ENCODE results near the gene GCNT2.
A peak's percentile ranks its signal among the peaks of the same experiment; 100 is the strongest.
"Not testable (repeated sequence)": the region's sequence is repeated elsewhere in the genome, so short reads cannot be mapped to it uniquely, and the experiment has no call there.

GCNT2 gene

DNA sequence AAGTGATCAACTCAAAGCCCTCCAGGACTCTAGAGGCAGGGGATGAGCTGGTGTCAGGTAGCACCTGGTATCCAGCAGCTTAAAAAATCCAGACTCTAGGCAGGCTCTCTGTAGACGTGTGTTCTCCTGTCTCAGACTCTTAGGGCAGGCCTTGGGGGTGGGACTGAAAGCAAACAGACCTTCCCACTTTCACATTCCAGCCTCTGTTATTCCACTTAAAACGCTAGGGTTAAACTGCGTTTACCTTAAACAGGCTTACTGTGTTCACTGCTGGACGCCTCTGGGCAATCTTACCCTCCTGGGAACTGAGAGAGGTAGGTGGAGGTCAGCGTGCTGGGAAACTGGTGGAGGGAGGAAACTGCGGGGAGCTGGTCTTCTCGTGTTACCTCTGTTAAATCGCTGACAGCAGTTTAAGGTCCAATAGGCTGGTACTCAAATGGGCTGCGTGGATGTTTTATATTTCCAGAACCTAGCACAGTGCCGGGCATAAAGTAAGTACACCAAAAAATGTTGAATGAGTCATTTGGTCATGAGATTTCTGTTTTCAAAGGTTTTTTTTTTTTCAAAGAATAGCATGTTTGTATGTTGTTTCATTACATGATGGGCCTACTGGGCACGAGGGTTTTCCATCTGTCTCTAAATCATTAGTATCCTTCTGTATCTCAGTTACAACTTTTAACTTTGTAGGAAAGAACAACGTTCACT, at the start of gene GCNT2:
GCNT2 (plus strand) TSS at position 248 of the 705 bp plus-strand sequence. CDS start 7,561 bp downstream, outside the sequence.
- peak within 1 kb of the TSS; percentile 50 for H3K4me3 Mint-ChIP-seq
- ATAC-seq = peak; percentile 62
- H3K27ac Mint-ChIP-seq = peak within 1 kb of the TSS; percentile 67
- H3K9me3 Mint-ChIP-seq = no peaks in the 10 kb centered on the region
- no peaks in the 10 kb centered on the region for H3K27me3 Mint-ChIP-seq
- H3K4me1 Mint-ChIP-seq = peaks cover 32% of the 10 kb centered on the region
- H3K36me3 Mint-ChIP-seq = no peaks in the 10 kb centered on the region

DNA sequence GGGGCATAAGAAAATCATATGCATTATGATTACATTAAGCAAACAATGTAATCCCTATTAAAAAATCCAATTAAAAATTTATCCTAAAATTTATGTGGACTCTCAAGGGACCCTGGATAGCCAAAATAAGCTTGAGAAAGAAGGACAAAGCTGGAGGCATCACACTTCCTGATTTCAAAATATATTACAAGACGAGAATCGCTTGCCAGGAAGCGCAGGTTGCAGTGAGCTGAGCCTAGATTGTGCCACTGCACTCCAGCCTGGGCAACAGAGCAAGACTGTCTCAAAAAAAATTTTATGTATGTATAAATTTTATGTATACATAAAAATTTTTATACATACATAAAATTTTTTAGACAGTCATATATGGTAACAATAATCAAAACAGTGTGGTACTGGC, 48.5 kb upstream of the GCNT2 start:
- Mint-ChIP-seq H3K4me3 (no peak overlapping the region), H3K27me3 (peaks cover 20% of the 10 kb centered on the region)
- no peak for ATAC-seq

DNA sequence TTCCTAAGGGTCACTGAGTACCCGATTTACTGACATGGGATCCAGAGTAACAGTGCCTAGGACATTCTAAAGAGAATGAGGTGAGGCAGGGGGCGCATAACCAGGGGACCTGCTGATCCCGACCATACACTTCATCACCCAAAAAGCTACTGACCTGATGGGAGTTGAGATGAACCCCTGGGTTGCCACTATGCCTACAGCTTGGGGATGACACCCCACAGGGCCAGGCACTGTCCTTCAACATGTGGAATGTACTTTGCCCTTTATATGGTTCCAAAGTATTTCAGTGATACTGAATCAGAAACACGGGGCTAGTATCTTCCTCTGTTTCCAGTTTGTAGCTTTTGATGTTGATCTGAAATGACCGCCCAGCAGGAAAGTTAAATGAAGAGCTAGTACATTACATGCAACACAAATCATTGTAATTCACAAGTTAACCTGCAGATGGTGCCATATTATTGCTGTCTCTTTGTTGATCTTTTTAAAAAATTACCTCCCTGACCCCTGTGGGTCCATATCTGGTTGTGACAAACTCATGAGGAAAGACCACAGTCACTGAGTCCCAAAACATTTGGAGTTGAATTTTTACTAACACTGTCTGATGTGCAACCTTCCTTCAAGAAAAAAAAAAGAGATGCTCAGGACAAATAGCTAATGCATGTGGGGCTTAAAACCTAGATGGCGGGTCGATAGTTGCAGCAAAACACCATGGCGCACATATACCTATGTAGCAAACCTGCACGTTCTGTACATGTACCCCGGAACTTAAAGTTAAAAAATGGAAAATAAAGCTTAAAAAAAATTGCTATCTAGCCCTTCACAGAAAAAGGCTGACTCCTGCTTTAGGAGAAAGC, 42.7 kb upstream of the GCNT2 start:
- H3K36me3 Mint-ChIP-seq = no peaks in the 10 kb centered on the region
- ATAC-seq = no peak
- H3K4me1 Mint-ChIP-seq = no peaks in the 10 kb centered on the region
- no peak overlapping the region for H3K4me3 Mint-ChIP-seq
- peaks cover 32% of the 10 kb centered on the region for H3K27me3 Mint-ChIP-seq
- H3K9me3 Mint-ChIP-seq = peaks cover 2% of the 10 kb centered on the region
- no peak overlapping the region for H3K27ac Mint-ChIP-seq

More for the DNA sequence above, 48.5 kb upstream of the GCNT2 start:
- Mint-ChIP-seq H3K27ac (no peak overlapping the region), H3K4me1 (no peaks in the 10 kb centered on the region), H3K36me3 (no peaks in the 10 kb centered on the region), H3K9me3 (no peaks in the 10 kb centered on the region)

- no peak for ATAC-seq
- H3K27ac Mint-ChIP-seq = no peak overlapping the region
- H3K4me1 Mint-ChIP-seq = no peaks in the 10 kb centered on the region
- H3K4me3 Mint-ChIP-seq = no peak overlapping the region
- H3K36me3 Mint-ChIP-seq = no peaks in the 10 kb centered on the region
- peaks cover 23% of the 10 kb centered on the region for H3K27me3 Mint-ChIP-seq
- H3K9me3 Mint-ChIP-seq = peaks cover 2% of the 10 kb centered on the region
Observed at GRCh38 chr6:10479939-10480700, 41.0 kb upstream of the GCNT2 start.

DNA sequence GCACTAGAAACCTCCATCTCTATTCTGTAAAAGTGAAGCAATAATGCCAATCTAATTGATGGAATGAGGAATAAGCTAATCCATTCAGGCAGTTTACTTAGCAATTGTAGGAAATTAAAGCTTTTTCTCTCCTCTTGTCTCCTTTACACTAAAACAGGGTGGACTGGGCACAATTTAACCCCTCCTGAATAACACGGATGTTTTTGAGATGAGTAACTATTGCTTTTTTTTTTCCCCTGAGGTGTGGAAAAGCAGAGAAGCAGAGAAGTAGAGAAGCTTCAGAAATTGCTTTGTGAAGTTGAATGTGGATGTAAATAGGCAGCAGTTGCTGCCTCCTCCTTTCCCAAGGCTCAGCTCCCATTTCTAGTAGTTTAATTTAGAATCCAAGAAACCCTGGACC, 40.0 kb upstream of the GCNT2 start:
- peaks cover 23% of the 10 kb centered on the region for H3K27me3 Mint-ChIP-seq
- no peak overlapping the region for H3K4me3 Mint-ChIP-seq
- H3K36me3 Mint-ChIP-seq = no peaks in the 10 kb centered on the region
- no peak for ATAC-seq
- H3K4me1 Mint-ChIP-seq = no peaks in the 10 kb centered on the region
- peaks cover 2% of the 10 kb centered on the region for H3K9me3 Mint-ChIP-seq
- no peak overlapping the region for H3K27ac Mint-ChIP-seq

DNA sequence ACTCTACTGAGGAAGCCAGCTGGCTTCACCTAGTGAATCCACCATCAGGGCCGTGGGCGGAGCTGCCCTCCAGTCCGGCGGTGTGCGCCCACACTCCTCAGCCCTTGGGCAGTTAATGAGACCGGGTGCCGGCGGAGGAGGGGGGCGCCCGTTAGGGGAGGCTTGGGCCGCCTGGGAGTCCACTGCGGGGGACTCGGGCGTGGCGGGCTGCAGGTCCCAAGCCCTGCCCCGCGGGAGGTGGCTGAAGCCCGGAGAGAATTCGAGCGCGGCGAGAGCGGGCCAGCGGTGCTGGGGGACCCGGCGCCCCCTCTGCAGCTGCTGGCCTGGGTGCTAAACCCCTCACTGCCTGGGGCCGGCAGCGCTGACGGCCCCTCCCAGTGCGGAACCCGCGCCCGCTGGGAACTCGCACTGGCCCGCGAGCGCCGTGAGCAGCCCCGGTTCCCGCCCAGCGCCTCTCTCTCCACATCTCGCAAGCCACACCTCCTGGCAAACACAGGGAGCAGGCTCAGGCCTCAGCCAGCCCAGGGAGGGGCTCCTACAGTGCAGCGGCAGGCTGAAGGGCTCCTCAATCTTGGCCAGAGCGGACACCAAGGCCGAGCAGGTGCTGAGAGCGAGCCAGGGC, 38.4 kb upstream of the GCNT2 start:
- H3K4me3 Mint-ChIP-seq = no peak overlapping the region
- no peak overlapping the region for H3K27ac Mint-ChIP-seq
- H3K4me1 Mint-ChIP-seq = no peaks in the 10 kb centered on the region
- peak; percentile 55 for ATAC-seq
- peaks cover 2% of the 10 kb centered on the region for H3K9me3 Mint-ChIP-seq
- peaks cover 23% of the 10 kb centered on the region for H3K27me3 Mint-ChIP-seq
- H3K36me3 Mint-ChIP-seq = no peaks in the 10 kb centered on the region

DNA sequence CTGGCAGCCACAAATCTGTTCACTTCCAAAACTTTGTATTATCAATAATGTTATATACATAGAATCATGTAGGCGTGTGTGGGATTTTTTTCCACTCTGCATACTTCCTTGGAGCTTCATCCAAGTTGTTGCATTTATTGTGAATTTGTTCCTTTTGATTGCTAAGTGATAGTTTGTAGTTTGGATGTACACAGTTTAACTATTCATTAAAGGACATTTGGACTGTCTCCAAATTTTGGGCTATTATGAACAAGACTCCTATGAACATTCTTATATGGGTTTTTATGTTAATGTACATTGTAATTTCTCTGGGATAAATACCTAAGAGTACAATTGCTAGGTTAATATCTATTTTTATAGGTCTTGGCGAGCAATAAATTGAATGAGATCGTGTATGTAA, 36.2 kb upstream of the GCNT2 start:
- H3K27me3 Mint-ChIP-seq = peaks cover 29% of the 10 kb centered on the region
- H3K4me1 Mint-ChIP-seq = no peaks in the 10 kb centered on the region
- no peak for ATAC-seq

GRCh38 chr6:10485406-10485805, 35.7 kb upstream of the GCNT2 start:
- Mint-ChIP-seq H3K9me3 (no peaks in the 10 kb centered on the region), H3K4me1 (no peaks in the 10 kb centered on the region), H3K36me3 (no peaks in the 10 kb centered on the region), H3K27me3 (peaks cover 25% of the 10 kb centered on the region), H3K27ac (no peak overlapping the region), H3K4me3 (no peak overlapping the region)
- ATAC-seq = no peak

More for the DNA sequence above, 36.2 kb upstream of the GCNT2 start:
- no peak overlapping the region for H3K27ac Mint-ChIP-seq
- H3K36me3 Mint-ChIP-seq = no peaks in the 10 kb centered on the region
- peaks cover under 1% of the 10 kb centered on the region for H3K9me3 Mint-ChIP-seq
- no peak overlapping the region for H3K4me3 Mint-ChIP-seq

DNA sequence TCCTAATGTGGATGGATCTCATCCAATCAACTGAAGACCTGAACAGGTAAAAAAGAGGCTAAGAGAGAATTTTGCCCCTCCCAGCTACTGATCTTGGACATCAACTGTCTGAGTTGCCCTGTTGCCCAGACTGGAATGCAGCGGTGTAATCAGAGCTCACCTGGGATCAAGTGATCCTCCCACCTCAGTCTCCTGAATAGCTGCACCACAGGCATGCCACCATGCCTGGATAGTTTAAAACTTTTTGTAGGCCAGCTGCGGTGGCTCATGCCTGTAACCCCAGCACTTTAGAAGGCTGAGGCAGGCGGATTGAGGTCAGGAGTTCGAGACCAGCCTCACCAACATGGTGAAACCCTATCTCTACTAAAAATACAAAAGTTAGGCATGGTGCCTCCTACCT, 34.9 kb upstream of the GCNT2 start:
- Mint-ChIP-seq H3K9me3 (no peaks in the 10 kb centered on the region), H3K4me1 (no peaks in the 10 kb centered on the region), H3K27me3 (peaks cover 22% of the 10 kb centered on the region), H3K36me3 (no peaks in the 10 kb centered on the region), H3K27ac (no peak overlapping the region), H3K4me3 (no peak overlapping the region)
- ATAC-seq = no peak

DNA sequence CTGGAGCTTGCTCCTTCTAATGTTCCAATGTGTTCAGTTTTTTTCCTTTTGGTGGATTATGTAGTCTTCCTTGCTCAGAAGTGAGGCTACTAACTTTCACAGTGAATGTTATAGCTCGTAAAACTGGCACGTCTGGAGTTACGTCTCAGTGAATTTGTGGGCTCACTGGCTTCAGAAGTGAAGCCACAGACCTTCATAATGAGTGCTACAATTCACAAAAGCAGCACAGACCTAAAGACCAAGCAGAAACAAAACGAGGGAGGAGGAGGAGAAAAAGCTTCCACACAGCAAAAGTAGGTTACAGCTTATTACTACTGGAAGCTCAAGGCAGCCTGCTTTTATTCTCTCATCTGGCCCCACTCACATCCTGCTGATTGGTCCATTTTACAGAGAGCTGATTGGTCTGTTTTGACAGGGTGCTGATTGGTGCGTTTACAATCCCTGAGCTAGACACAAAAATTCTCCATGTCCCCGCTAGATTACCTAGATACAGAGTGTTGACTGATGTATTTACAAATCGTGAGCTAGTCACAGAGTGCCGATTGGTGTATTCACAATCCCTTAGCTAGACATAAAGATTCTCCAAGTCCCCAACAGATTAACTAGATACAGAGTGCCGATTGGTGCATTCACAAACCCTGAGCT, 34.1 kb upstream of the GCNT2 start:
- H3K4me3 Mint-ChIP-seq, ATAC-seq, H3K4me1 Mint-ChIP-seq, H3K36me3 Mint-ChIP-seq, H3K27ac Mint-ChIP-seq, H3K9me3 Mint-ChIP-seq: not testable (repeated sequence)
- peaks cover 22% of the 10 kb centered on the region for H3K27me3 Mint-ChIP-seq

- H3K9me3 Mint-ChIP-seq = no peaks in the 10 kb centered on the region
- H3K4me1 Mint-ChIP-seq = no peaks in the 10 kb centered on the region
- H3K27me3 Mint-ChIP-seq = peaks cover 22% of the 10 kb centered on the region
- H3K27ac Mint-ChIP-seq = no peak overlapping the region
- no peaks in the 10 kb centered on the region for H3K36me3 Mint-ChIP-seq
- ATAC-seq = no peak
- H3K4me3 Mint-ChIP-seq = no peak overlapping the region
Observed at GRCh38 chr6:10487668-10488327, 33.4 kb upstream of the GCNT2 start.

DNA sequence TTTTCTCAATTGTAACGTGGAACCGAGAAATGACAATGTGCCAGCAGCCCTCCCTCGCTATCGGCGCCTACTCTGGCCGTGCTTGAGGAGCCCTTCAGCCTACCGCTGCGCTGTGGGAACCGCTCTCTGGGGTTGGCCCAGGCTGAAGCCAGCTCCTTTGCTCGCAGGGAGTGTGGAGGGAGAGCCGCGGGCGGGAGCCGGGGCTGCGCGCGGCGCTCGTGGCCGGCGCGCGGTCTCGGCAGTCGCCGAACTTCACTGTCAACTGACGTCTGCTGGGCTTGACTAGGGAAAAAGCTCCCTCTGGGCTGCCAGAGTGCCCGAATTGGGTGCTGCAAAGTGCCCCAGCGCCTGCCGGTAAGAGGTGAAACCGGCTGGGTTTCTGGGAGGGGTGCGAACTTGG, 29.7 kb upstream of the GCNT2 start:
- Mint-ChIP-seq H3K36me3 (no peaks in the 10 kb centered on the region), H3K27me3 (peaks cover 39% of the 10 kb centered on the region)

GRCh38 chr6:10491905-10492304, 29.2 kb upstream of the GCNT2 start:
- not testable (repeated sequence) for ATAC-seq, H3K9me3 Mint-ChIP-seq, H3K4me3 Mint-ChIP-seq, H3K36me3 Mint-ChIP-seq, H3K27ac Mint-ChIP-seq, H3K4me1 Mint-ChIP-seq
- H3K27me3 Mint-ChIP-seq = peaks cover 41% of the 10 kb centered on the region

More for the DNA sequence above, 29.7 kb upstream of the GCNT2 start:
- Mint-ChIP-seq H3K27ac (no peak overlapping the region), H3K4me3 (no peak overlapping the region), H3K9me3 (no peaks in the 10 kb centered on the region), H3K4me1 (no peaks in the 10 kb centered on the region)
- no peak for ATAC-seq

DNA sequence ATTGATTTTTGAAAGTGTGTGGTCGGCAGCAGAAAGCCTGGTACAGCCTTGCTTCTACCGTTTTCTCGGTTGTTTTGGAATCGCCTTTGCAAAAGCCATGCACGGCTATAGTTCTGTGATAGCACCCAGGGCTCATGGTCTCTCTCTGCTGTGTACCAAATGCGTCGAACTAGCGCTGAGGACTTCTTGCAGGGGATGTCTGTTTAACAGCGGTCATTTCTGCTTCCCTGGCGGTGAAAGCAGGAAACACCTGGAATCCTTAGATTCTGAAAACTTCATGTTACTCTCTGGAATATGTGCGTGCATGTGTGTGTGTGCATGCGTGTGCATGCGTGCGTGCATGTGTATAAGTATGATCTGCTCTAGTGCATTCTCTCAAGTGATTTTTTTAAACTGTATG, 26.1 kb upstream of the GCNT2 start:
- no peaks in the 10 kb centered on the region for H3K9me3 Mint-ChIP-seq
- ATAC-seq = no peak
- no peaks in the 10 kb centered on the region for H3K36me3 Mint-ChIP-seq
- peaks cover 44% of the 10 kb centered on the region for H3K27me3 Mint-ChIP-seq
- H3K27ac Mint-ChIP-seq = no peak overlapping the region
- no peak overlapping the region for H3K4me3 Mint-ChIP-seq
- no peaks in the 10 kb centered on the region for H3K4me1 Mint-ChIP-seq
